Hepatocyte (in vitro differentiated cells): ENCODE measurements around the gene EDEM3. TPM values are rescaled to one million over a fixed set of nuclear protein-coding genes. Genes with fewer than 3 reads are reported as not detected.

Experiments
- DNase-seq: peaks from one replicate; pipeline ENCODE4 v3.0.0-alpha.2; 2016; ENCODE audit warnings: low spot score
- H2AFZ ChIP-seq: fragments of 200-600 bp; sonication (generic); 2 replicates; pipeline ENCODE4 v1.6.0; 2016; ENCODE audit warnings: antibody characterized with exemption, mild to moderate bottlenecking
- H3K27ac ChIP-seq: fragments of 200-600 bp; sonication (generic); 2 replicates; pipeline ENCODE4 v1.5.1; 2016; ENCODE audit warnings: mild to moderate bottlenecking
- H3K27me3 ChIP-seq: fragments of 200-600 bp; sonication (generic); 2 replicates; pipeline ENCODE4 v1.6.1; 2016
- H3K36me3 ChIP-seq: fragments of 200-600 bp; sonication (generic); replicated peaks from 2 replicates; pipeline ENCODE4 v1.5.1; 2016; ENCODE audit warnings: low read depth; ENCODE audit not compliant: insufficient read depth
- H3K4me1 ChIP-seq: fragments of 200-600 bp; sonication (generic); 2 replicates; pipeline ENCODE4 v1.5.1; 2016; ENCODE audit warnings: mild to moderate bottlenecking, moderate library complexity; ENCODE audit not compliant: insufficient read depth
- H3K4me2 ChIP-seq: fragments of 200-600 bp; sonication (generic); 2 replicates; pipeline ENCODE4 v1.6.0; 2016
- H3K4me3 ChIP-seq: fragments of 200-600 bp; sonication (generic); 2 replicates; pipeline ENCODE4 v1.5.1; 2016; ENCODE audit warnings: mild to moderate bottlenecking
- H3K79me2 ChIP-seq: fragments of 200-600 bp; sonication (generic); 2 replicates; pipeline ENCODE4 v1.6.0; 2017; ENCODE audit warnings: mild to moderate bottlenecking
- H3K9me2 ChIP-seq: fragments of 200-600 bp; sonication (generic); replicated peaks from 2 replicates; pipeline ENCODE4 v1.6.0; 2017; ENCODE audit warnings: mild to moderate bottlenecking; ENCODE audit not compliant: insufficient read depth
- H3K9me3 ChIP-seq: fragments of 200-600 bp; sonication (generic); 2 replicates; pipeline ENCODE4 v1.5.1; 2016; ENCODE audit warnings: low read depth, mild to moderate bottlenecking
- H4K20me1 ChIP-seq: fragments of 200-600 bp; sonication (generic); 2 replicates; pipeline ENCODE4 v1.6.0; 2016; ENCODE audit warnings: mild to moderate bottlenecking; ENCODE audit not compliant: insufficient read depth, poor library complexity, severe bottlenecking
- EZH2 ChIP-seq: fragments of 200-600 bp; sonication (generic); IDR thresholded peaks from 2 replicates; pipeline ENCODE4 v1.6.1; 2016; ENCODE audit warnings: antibody characterized with exemption, mild to moderate bottlenecking, borderline replicate concordance
- EZH2phosphoT487 ChIP-seq: fragments of 200-600 bp; sonication (generic); IDR thresholded peaks from one replicate; pipeline ENCODE4 v1.6.1; 2018; ENCODE audit warnings: antibody characterized with exemption, mild to moderate bottlenecking, low read depth, moderate library complexity; ENCODE audit not compliant: unreplicated experiment, severe bottlenecking
- WGBS: methylation state at CpG from one replicate; pipeline ENCODE4 v1.1.6; 2016; ENCODE audit warnings: low lambda C conversion rate; ENCODE audit errors: missing lambda C conversion rate; 5-methylcytosine and 5-hydroxymethylcytosine counted together
- polyA plus RNA-seq: library from polyadenylated mRNA; unstranded; fragments of >200 nt; fragmentation: Nextera tagmentation; extraction: Ambion mirVana; gene quantifications from 2 replicates; pipeline ENCODE4 v1.2.1, GENCODE V29; 2016
- total RNA-seq: library from RNA; depleted of rRNA; stranded (reverse); fragments of >200 nt; gene quantifications from 2 replicates; pipeline ENCODE4 v1.2.3, GENCODE V29; 2014
- TF ChIP-seq, protein P1 (sequence below): fragments of 200-600 bp; sonication (generic); IDR thresholded peaks from 2 replicates; pipeline ENCODE4 v1.5.1; 2016; ENCODE audit warnings: antibody characterized with exemption, mild to moderate bottlenecking; ENCODE audit not compliant: poor library complexity

EDEM3 gene
- total and polyA plus RNA-seq, 2 experiments from 2014 or later, result 14.9 to 54.1 TPM

DNA sequence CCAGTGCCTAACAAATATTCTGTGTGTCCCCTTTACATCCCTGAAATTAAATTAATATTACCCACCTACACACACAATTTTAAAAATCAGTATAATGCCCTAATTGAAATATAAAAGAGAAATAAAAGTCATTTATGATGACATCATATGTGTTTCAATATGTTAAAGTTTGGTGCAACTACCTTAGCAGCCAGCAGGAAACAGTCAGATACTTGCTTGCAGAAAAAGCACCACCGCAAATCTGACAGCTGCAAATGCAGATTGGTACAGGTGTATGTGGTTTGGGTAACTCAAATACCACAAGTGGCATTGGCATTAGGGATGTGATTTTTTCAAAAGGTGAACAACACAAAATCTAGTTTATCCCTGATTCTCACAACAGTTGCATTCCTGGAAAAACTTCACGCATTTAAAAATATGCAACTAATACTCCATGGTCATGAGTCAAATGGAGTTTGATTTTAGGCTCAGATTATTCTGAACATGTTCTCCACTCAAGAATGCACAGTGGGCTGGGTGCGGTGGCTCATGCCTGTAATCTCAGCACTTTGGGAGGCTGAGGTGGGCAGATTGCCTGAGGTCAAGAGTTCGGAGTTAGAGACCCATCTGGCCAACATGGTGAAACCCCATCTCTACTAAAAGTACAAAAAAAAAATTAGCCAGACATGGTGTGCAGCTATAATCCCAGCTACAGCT lies 106.3 kb downstream of the EDEM3 start:
- H2AFZ ChIP-seq, result no peak overlapping the region
- DNase-seq, result no peak
- no peak overlapping the region for H3K4me2 ChIP-seq
- no peaks in the 10 kb centered on the region for H3K4me1 ChIP-seq
- WGBS, result 89% methylated on average over 4 of the region's 4 CpGs
- H3K27ac ChIP-seq, result no peak overlapping the region
- H3K9me3 ChIP-seq, result no peaks in the 10 kb centered on the region
- no peaks in the 10 kb centered on the region for H3K9me2 ChIP-seq
- H3K27me3 ChIP-seq, result no peaks in the 10 kb centered on the region
- H3K36me3 ChIP-seq, result no peaks in the 10 kb centered on the region
- no peak overlapping the region for H3K4me3 ChIP-seq
- TF ChIP-seq EZH2 (no peak), EZH2phosphoT487 (no peak)
- TF ChIP-seq, protein P1, sequence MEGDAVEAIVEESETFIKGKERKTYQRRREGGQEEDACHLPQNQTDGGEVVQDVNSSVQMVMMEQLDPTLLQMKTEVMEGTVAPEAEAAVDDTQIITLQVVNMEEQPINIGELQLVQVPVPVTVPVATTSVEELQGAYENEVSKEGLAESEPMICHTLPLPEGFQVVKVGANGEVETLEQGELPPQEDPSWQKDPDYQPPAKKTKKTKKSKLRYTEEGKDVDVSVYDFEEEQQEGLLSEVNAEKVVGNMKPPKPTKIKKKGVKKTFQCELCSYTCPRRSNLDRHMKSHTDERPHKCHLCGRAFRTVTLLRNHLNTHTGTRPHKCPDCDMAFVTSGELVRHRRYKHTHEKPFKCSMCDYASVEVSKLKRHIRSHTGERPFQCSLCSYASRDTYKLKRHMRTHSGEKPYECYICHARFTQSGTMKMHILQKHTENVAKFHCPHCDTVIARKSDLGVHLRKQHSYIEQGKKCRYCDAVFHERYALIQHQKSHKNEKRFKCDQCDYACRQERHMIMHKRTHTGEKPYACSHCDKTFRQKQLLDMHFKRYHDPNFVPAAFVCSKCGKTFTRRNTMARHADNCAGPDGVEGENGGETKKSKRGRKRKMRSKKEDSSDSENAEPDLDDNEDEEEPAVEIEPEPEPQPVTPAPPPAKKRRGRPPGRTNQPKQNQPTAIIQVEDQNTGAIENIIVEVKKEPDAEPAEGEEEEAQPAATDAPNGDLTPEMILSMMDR, result no peak
- H3K79me2 ChIP-seq, result no peaks in the 10 kb centered on the region
- no peaks in the 10 kb centered on the region for H4K20me1 ChIP-seq

DNA sequence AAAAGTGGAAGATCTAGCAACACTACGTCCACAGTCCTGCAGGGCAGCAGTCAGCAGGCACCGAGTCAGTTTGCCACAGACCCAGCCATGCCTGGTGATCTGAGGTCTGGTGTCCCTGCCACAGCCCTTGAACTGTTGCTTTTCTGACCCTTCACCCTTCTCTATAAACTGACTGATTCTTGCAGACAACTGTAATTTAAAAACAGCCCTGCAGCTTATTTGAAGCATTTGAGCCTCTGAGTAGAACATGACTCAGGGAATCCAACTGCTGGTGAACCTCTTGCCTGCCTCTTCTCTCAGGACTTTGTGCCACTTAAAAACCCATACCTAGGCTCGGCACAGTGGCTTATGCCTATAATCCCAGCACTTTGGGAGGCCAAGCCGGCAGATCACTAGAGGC lies 107.2 kb downstream of the EDEM3 start:
- no peak overlapping the region for H2AFZ ChIP-seq
- TF ChIP-seq EZH2phosphoT487, result no peak
- TF ChIP-seq EZH2, result no peak
- TF ChIP-seq, protein P1, result no peak
- H3K9me3 ChIP-seq, result no peaks in the 10 kb centered on the region
- no peaks in the 10 kb centered on the region for H3K79me2 ChIP-seq
- no peak overlapping the region for H3K4me3 ChIP-seq
- no peaks in the 10 kb centered on the region for H4K20me1 ChIP-seq
- no peak overlapping the region for H3K4me2 ChIP-seq
- no peaks in the 10 kb centered on the region for H3K4me1 ChIP-seq
- WGBS, result 78% methylated on average over 4 of the region's 4 CpGs
- no peaks in the 10 kb centered on the region for H3K27me3 ChIP-seq
- H3K9me2 ChIP-seq, result no peaks in the 10 kb centered on the region
- H3K27ac ChIP-seq, result no peak overlapping the region
- no peaks in the 10 kb centered on the region for H3K36me3 ChIP-seq
- no peak for DNase-seq

DNA sequence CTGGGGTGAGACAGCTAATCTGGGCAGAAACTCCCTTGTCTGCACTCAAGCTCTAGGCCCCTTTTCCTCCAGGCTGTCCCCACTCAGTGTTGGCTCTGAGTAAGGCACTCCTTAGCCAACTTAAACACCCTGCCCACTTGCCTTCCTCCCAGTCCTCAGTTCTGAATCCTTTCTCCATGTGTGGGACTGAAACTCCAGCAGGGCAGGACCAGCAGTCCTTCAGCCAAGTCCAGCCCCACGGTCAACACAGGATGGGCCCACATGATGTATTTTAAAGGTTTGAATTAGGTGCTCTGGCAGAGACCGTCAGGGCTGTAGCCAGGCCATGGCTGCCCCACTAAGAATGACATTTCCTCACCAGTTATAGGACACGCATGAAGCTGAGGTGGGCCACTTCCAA lies 107.8 kb downstream of the EDEM3 start:
- Histone ChIP-seq H3K27me3 (no peaks in the 10 kb centered on the region), H3K27ac (no peak overlapping the region), H3K9me2 (no peaks in the 10 kb centered on the region), H3K4me2 (no peak overlapping the region), H3K4me3 (no peak overlapping the region), H2AFZ (no peak overlapping the region), H3K4me1 (no peaks in the 10 kb centered on the region), H3K79me2 (no peaks in the 10 kb centered on the region), H3K9me3 (no peaks in the 10 kb centered on the region), H4K20me1 (no peaks in the 10 kb centered on the region), H3K36me3 (no peaks in the 10 kb centered on the region)
- WGBS, result 94% methylated on average over 3 of the region's 3 CpGs
- TF ChIP-seq EZH2, result no peak
- TF ChIP-seq, protein P1, result no peak
- TF ChIP-seq EZH2phosphoT487, result no peak
- no peak for DNase-seq
